ENCODE results near the gene ERN2. TPM values are rescaled to one million over a fixed set of nuclear protein-coding genes. Genes with fewer than 3 reads are reported as not detected.
"Not testable (repeated sequence)": the region's sequence is repeated elsewhere in the genome, so short reads cannot be mapped to it uniquely, and the experiment has no call there.

ERN2 gene
- total RNA-seq, 1 experiment from 2014 or later: not detected

- no peaks in the 10 kb centered on the region for H4K20me1 ChIP-seq (ENCODE audit: insufficient read depth, low read depth, low read length)
- H3K9ac ChIP-seq (ENCODE audit: low read length): no peak overlapping the region
- no peak overlapping the region for H3K4me3 ChIP-seq (ENCODE audit: low read length)
- H2AFZ ChIP-seq (ENCODE audit: low read length): no peak overlapping the region
- no peak overlapping the region for H3K4me2 ChIP-seq (ENCODE audit: low read depth, low read length, poor library complexity, severe bottlenecking)
- H3K79me2 ChIP-seq (ENCODE audit: low read length): no peaks in the 10 kb centered on the region
- H3K27ac ChIP-seq (ENCODE audit: low read length): no peak overlapping the region
- H3K4me1 ChIP-seq (ENCODE audit: low read length): no peaks in the 10 kb centered on the region
- no peak for DNase-seq
- no peaks in the 10 kb centered on the region for H3K9me3 ChIP-seq (ENCODE audit: low read length)
- no peaks in the 10 kb centered on the region for H3K36me3 ChIP-seq (ENCODE audit: insufficient read depth, low read length)
- H3K27me3 ChIP-seq (ENCODE audit: low read length): no peaks in the 10 kb centered on the region
- no peaks in the 10 kb centered on the region for H3K9me2 ChIP-seq (replicated peaks; ENCODE audit: insufficient read depth, low read length)
These were observed 32.2 kb upstream of the ERN2 start for GRCh38 chr16:23745263-23745662.

GRCh38 chr16:23742766-23743165 is 29.7 kb upstream of the ERN2 start:
- Histone ChIP-seq H3K27me3 (ENCODE audit: low read length) (no peaks in the 10 kb centered on the region), H3K27ac (ENCODE audit: low read length) (no peak overlapping the region), H3K4me1 (ENCODE audit: low read length) (no peaks in the 10 kb centered on the region), H3K79me2 (ENCODE audit: low read length) (no peaks in the 10 kb centered on the region), H4K20me1 (ENCODE audit: insufficient read depth, low read depth, low read length) (no peaks in the 10 kb centered on the region), H3K36me3 (ENCODE audit: insufficient read depth, low read length) (no peaks in the 10 kb centered on the region), H3K4me2 (ENCODE audit: low read depth, low read length, poor library complexity, severe bottlenecking) (no peak overlapping the region), H3K9me2 (replicated peaks; ENCODE audit: insufficient read depth, low read length) (no peaks in the 10 kb centered on the region), H3K4me3 (ENCODE audit: low read length) (no peak overlapping the region), H3K9ac (ENCODE audit: low read length) (no peak overlapping the region), H3K9me3 (ENCODE audit: low read length) (no peaks in the 10 kb centered on the region), H2AFZ (ENCODE audit: low read length) (no peak overlapping the region)
- no peak for DNase-seq

GRCh38 chr16:23741675-23742303 is 28.8 kb upstream of the ERN2 start:
- Histone ChIP-seq H3K79me2 (ENCODE audit: low read length) (no peaks in the 10 kb centered on the region), H4K20me1 (ENCODE audit: insufficient read depth, low read depth, low read length) (no peaks in the 10 kb centered on the region), H3K27me3 (ENCODE audit: low read length) (no peaks in the 10 kb centered on the region), H3K9me2 (replicated peaks; ENCODE audit: insufficient read depth, low read length) (no peaks in the 10 kb centered on the region), H3K9me3 (ENCODE audit: low read length) (no peaks in the 10 kb centered on the region), H3K4me2 (ENCODE audit: low read depth, low read length, poor library complexity, severe bottlenecking) (no peak overlapping the region), H3K36me3 (ENCODE audit: insufficient read depth, low read length) (no peaks in the 10 kb centered on the region), H3K4me1 (ENCODE audit: low read length) (no peaks in the 10 kb centered on the region), H3K4me3 (ENCODE audit: low read length) (no peak overlapping the region), H3K9ac (ENCODE audit: low read length) (no peak overlapping the region), H2AFZ (ENCODE audit: low read length) (no peak overlapping the region), H3K27ac (ENCODE audit: low read length) (no peak overlapping the region)
- no peak for DNase-seq

GRCh38 chr16:23739516-23739915 is 26.5 kb upstream of the ERN2 start:
- Histone ChIP-seq H3K36me3 (ENCODE audit: insufficient read depth, low read length) (no peaks in the 10 kb centered on the region), H3K27me3 (ENCODE audit: low read length) (no peaks in the 10 kb centered on the region), H3K4me2 (ENCODE audit: low read depth, low read length, poor library complexity, severe bottlenecking) (no peak overlapping the region), H3K4me3 (ENCODE audit: low read length) (no peak overlapping the region), H3K4me1 (ENCODE audit: low read length) (no peaks in the 10 kb centered on the region), H3K79me2 (ENCODE audit: low read length) (no peaks in the 10 kb centered on the region), H3K9ac (ENCODE audit: low read length) (no peak overlapping the region), H3K9me3 (ENCODE audit: low read length) (no peaks in the 10 kb centered on the region), H4K20me1 (ENCODE audit: insufficient read depth, low read depth, low read length) (no peaks in the 10 kb centered on the region), H2AFZ (ENCODE audit: low read length) (no peak overlapping the region), H3K27ac (ENCODE audit: low read length) (no peak overlapping the region), H3K9me2 (replicated peaks; ENCODE audit: insufficient read depth, low read length) (no peaks in the 10 kb centered on the region)
- DNase-seq: no peak

- H3K4me2 ChIP-seq (ENCODE audit: low read depth, low read length, poor library complexity, severe bottlenecking); H3K4me3 ChIP-seq (ENCODE audit: low read length); H3K79me2 ChIP-seq (ENCODE audit: low read length); H3K9ac ChIP-seq (ENCODE audit: low read length); H3K9me2 ChIP-seq (replicated peaks; ENCODE audit: insufficient read depth, low read length); H3K27me3 ChIP-seq (ENCODE audit: low read length); H3K9me3 ChIP-seq (ENCODE audit: low read length); H2AFZ ChIP-seq (ENCODE audit: low read length); H3K27ac ChIP-seq (ENCODE audit: low read length); H4K20me1 ChIP-seq (ENCODE audit: insufficient read depth, low read depth, low read length); H3K4me1 ChIP-seq (ENCODE audit: low read length); H3K36me3 ChIP-seq (ENCODE audit: insufficient read depth, low read length); DNase-seq: not testable (repeated sequence)
These were observed 24.5 kb upstream of the ERN2 start for GRCh38 chr16:23737423-23738028.

- Histone ChIP-seq H3K79me2 (ENCODE audit: low read length) (no peaks in the 10 kb centered on the region), H2AFZ (ENCODE audit: low read length) (no peak overlapping the region), H3K9ac (ENCODE audit: low read length) (no peak overlapping the region), H3K9me2 (replicated peaks; ENCODE audit: insufficient read depth, low read length) (no peaks in the 10 kb centered on the region), H3K4me3 (ENCODE audit: low read length) (no peak overlapping the region), H3K4me2 (ENCODE audit: low read depth, low read length, poor library complexity, severe bottlenecking) (no peak overlapping the region), H3K27ac (ENCODE audit: low read length) (no peak overlapping the region), H3K36me3 (ENCODE audit: insufficient read depth, low read length) (no peaks in the 10 kb centered on the region), H3K27me3 (ENCODE audit: low read length) (no peaks in the 10 kb centered on the region), H3K4me1 (ENCODE audit: low read length) (no peaks in the 10 kb centered on the region), H4K20me1 (ENCODE audit: insufficient read depth, low read depth, low read length) (no peaks in the 10 kb centered on the region), H3K9me3 (ENCODE audit: low read length) (no peaks in the 10 kb centered on the region)
- DNase-seq: no peak
These were observed 21.3 kb upstream of the ERN2 start for GRCh38 chr16:23734176-23734893.

GRCh38 chr16:23729503-23730424 is 16.7 kb upstream of the ERN2 start:
- Histone ChIP-seq H3K27me3 (ENCODE audit: low read length) (no peaks in the 10 kb centered on the region), H3K79me2 (ENCODE audit: low read length) (no peaks in the 10 kb centered on the region), H3K4me1 (ENCODE audit: low read length) (no peaks in the 10 kb centered on the region; the same call in 1 of the 2 replicates), H3K4me2 (ENCODE audit: low read depth, low read length, poor library complexity, severe bottlenecking) (no peak overlapping the region), H3K9me3 (ENCODE audit: low read length) (no peaks in the 10 kb centered on the region), H4K20me1 (ENCODE audit: insufficient read depth, low read depth, low read length) (no peaks in the 10 kb centered on the region), H2AFZ (ENCODE audit: low read length) (no peak overlapping the region), H3K9me2 (replicated peaks; ENCODE audit: insufficient read depth, low read length) (no peaks in the 10 kb centered on the region), H3K27ac (ENCODE audit: low read length) (no peak overlapping the region), H3K9ac (ENCODE audit: low read length) (no peak overlapping the region), H3K36me3 (ENCODE audit: insufficient read depth, low read length) (no peaks in the 10 kb centered on the region), H3K4me3 (ENCODE audit: low read length) (no peak overlapping the region)
- no peak for DNase-seq

GRCh38 chr16:23728112-23728477 is 15.1 kb upstream of the ERN2 start:
- no peaks in the 10 kb centered on the region for H3K79me2 ChIP-seq (ENCODE audit: low read length)
- H3K27ac ChIP-seq (ENCODE audit: low read length): no peak overlapping the region
- H3K9me2 ChIP-seq (replicated peaks; ENCODE audit: insufficient read depth, low read length): no peaks in the 10 kb centered on the region
- no peak for DNase-seq
- H3K9me3 ChIP-seq (ENCODE audit: low read length): no peaks in the 10 kb centered on the region
- H3K36me3 ChIP-seq (ENCODE audit: insufficient read depth, low read length): no peaks in the 10 kb centered on the region
- no peak overlapping the region for H3K4me3 ChIP-seq (ENCODE audit: low read length)
- peak overlapping the region; percentile 21; the same call in 1 of the 2 replicates for H2AFZ ChIP-seq (ENCODE audit: low read length)
- H3K9ac ChIP-seq (ENCODE audit: low read length): no peak overlapping the region
- no peaks in the 10 kb centered on the region; the same call in 1 of the 2 replicates for H3K4me1 ChIP-seq (ENCODE audit: low read length)
- no peaks in the 10 kb centered on the region for H4K20me1 ChIP-seq (ENCODE audit: insufficient read depth, low read depth, low read length)
- H3K27me3 ChIP-seq (ENCODE audit: low read length): no peaks in the 10 kb centered on the region
- H3K4me2 ChIP-seq (ENCODE audit: low read depth, low read length, poor library complexity, severe bottlenecking): peak overlapping the region; percentile 36
